Measurements from ENCODE around the gene C4orf33.

DNA sequence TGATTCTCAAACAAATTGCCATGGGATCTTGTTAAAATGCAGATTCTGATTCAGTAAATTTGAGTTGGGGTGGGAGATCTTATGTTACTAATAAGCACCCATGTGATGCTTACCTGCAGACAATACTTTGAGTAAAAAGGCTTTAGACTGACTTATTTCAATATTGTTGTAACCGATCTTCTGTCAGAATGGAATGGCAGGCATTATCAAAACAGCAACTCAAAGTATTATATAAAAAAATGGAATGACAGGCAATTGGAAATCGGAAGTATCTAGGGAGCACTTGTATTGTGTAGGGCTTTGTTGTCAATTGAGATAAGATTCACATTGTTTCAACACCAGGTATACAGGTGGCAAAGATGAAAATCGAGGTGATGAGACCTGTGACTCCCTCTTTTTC, 67.5 kb downstream of the C4orf33 start:
- TF ChIP-seq ZNF274 (IDR thresholded peaks at IDR 0.05; ENCODE audit: low read depth, low read length) (no peak), SUZ12 (IDR thresholded peaks at IDR 0.05; ENCODE audit: extremely low read depth, insufficient read depth, insufficient read length) (no peak)
